Measurements from ENCODE around the gene HS6ST3. TPM values are rescaled to one million over a fixed set of nuclear protein-coding genes. Genes with fewer than 3 reads are reported as not detected.

The HS6ST3 gene
- total and polyA plus RNA-seq, 9 of the 15 experiments (the other 6 are each of a cell fraction or from before 2014, with no cell fraction given), result not detected

GRCh38 chr13:96780105-96780504 is 690.2 kb downstream of the HS6ST3 start:
- ChIA-PET POLR2A (no interaction called here), CTCF (ENCODE audit: low intra/inter-chr PET ratio) (no interaction called here)
- Histone ChIP-seq H3K27me3 (ENCODE audit: control insufficient read depth in 2 of 2, insufficient read depth in 2 of 2, low read length in 2 of 2) (no peaks in the 10 kb centered on the region), H3K9ac (ENCODE audit: insufficient read depth in 1 of 2, low read depth in 2 of 2, low read length in 2 of 2) (no peak overlapping the region), H3K4me1 (replicated peaks in 1 of 2; ENCODE audit: control insufficient read depth in 2 of 2, insufficient read depth in 2 of 2, low read length in 2 of 2) (no peaks in the 10 kb centered on the region), H3K4me3 (no peak overlapping the region), H3K27ac (ENCODE audit: extremely low read depth, low read depth, low read length) (no peak overlapping the region), H3K79me2 (ENCODE audit: control insufficient read depth, insufficient read depth, low read length) (no peaks in the 10 kb centered on the region), H3K36me3 (ENCODE audit: control insufficient read depth, insufficient read depth, low read length) (no peaks in the 10 kb centered on the region), H2AFZ (ENCODE audit: low read depth, low read length) (no peak overlapping the region), H4K20me1 (replicated peaks; ENCODE audit: control insufficient read depth, insufficient read depth, low read length) (no peaks in the 10 kb centered on the region), H3K4me2 (ENCODE audit: insufficient read depth, low read length) (no peak overlapping the region), H3K9me1 (ENCODE audit: control insufficient read depth, insufficient read depth, low read length) (no peaks in the 10 kb centered on the region), H3K9me3 (replicated peaks; ENCODE audit: control insufficient read depth, insufficient read depth, low read depth, low read length) (no peaks in the 10 kb centered on the region)
- no peak for TF ChIP-seq CTCF (IDR thresholded peaks at IDR 0.05 in 2 of 3, conservative IDR thresholded peaks at IDR 0.05 in 1 of 3; ENCODE audit: insufficient read depth in 2 of 3, low read depth in 1 of 3, low read length in 3 of 3)
- no peak for TF ChIP-seq SMARCC2 (IDR thresholded peaks at IDR 0.05; ENCODE audit: low read depth)
- no peak for TF ChIP-seq ETS1 (conservative IDR thresholded peaks at IDR 0.05; ENCODE audit: control insufficient read depth, low read depth, low read length)
- TF ChIP-seq SMARCB1 (IDR thresholded peaks at IDR 0.05; ENCODE audit: insufficient read length, low read depth), result no peak
- no peak for TF ChIP-seq ZNF174 (CRISPR knock-in tag; IDR thresholded peaks at IDR 0.05)
- TF ChIP-seq NFATC3 (IDR thresholded peaks at IDR 0.05), result no peak
- TF ChIP-seq TCF15 (CRISPR knock-in tag; IDR thresholded peaks at IDR 0.05), result no peak
- TF ChIP-seq IRF1 (CRISPR knock-in tag; IDR thresholded peaks at IDR 0.05; ENCODE audit: borderline replicate concordance), result no peak
- TF ChIP-seq KDM2B (CRISPR knock-in tag; IDR thresholded peaks at IDR 0.05), result no peak
- no peak for TF ChIP-seq HMG20A (CRISPR knock-in tag; conservative IDR thresholded peaks at IDR 0.05)
- no peak for TF ChIP-seq ASH1L (IDR thresholded peaks at IDR 0.05; ENCODE audit: borderline replicate concordance, low read depth, partially characterized antibody)
- 8% methylated on average over 3 of the region's 3 CpGs for WGBS (ENCODE audit: insufficient coverage, low coverage, missing lambda C conversion rate)
- ATAC-seq, result no peak
- in situ Hi-C loops (cut with MboI) (no loop called here), intact Hi-C loops (cut with micrococcal nuclease) (no loop called here)
- no TSS peak for BruUV-seq (replicated peaks)
- no peak for FAIRE-seq
- no peak for DNase-seq (ENCODE audit: extremely low read depth in 1 of 4, low spot score in 3 of 4)
